ENCODE data around the gene ENO4. TPM values are rescaled to one million over a fixed set of nuclear protein-coding genes. Genes with fewer than 3 reads are reported as not detected.

ENO4 gene
- polyA plus RNA-seq, 4 donors, result 2.6 to 3.6 (median 2.9) TPM

GRCh38 chr10:116909307-116909706 is 60.0 kb downstream of the ENO4 start:
- DNase-seq (ENCODE audit: low read depth in 4 of 4, low spot score in 3 of 4), result no peak

GRCh38 chr10:116910910-116911309 is 61.6 kb downstream of the ENO4 start:
- DNase-seq (ENCODE audit: low read depth in 4 of 4, low spot score in 3 of 4), result no peak

GRCh38 chr10:116912162-116912561 is 62.9 kb downstream of the ENO4 start:
- DNase-seq (ENCODE audit: low read depth in 4 of 4, low spot score in 3 of 4), result no peak

GRCh38 chr10:116913695-116914094 is 64.4 kb downstream of the ENO4 start:
- no peak for DNase-seq (ENCODE audit: low read depth in 4 of 4, low spot score in 3 of 4)

GRCh38 chr10:116915340-116915739 is 66.0 kb downstream of the ENO4 start:
- DNase-seq (ENCODE audit: low read depth in 4 of 4, low spot score in 3 of 4), result no peak

- no peak for DNase-seq (ENCODE audit: low read depth in 4 of 4, low spot score in 3 of 4)
Measured at GRCh38 chr10:116917481-116917880, 68.2 kb downstream of the ENO4 start.

- DNase-seq (ENCODE audit: low read depth in 4 of 4, low spot score in 3 of 4), result no peak
Measured at GRCh38 chr10:116918583-116918982, 69.3 kb downstream of the ENO4 start.

- DNase-seq (ENCODE audit: low read depth in 4 of 4, low spot score in 3 of 4), result no peak
Measured at GRCh38 chr10:116919164-116919563, 69.9 kb downstream of the ENO4 start.

- DNase-seq (ENCODE audit: low read depth in 4 of 4, low spot score in 3 of 4), result no peak
Measured at GRCh38 chr10:116919706-116920105, 70.4 kb downstream of the ENO4 start.

GRCh38 chr10:116925056-116925455 is 75.8 kb downstream of the ENO4 start:
- no peak for DNase-seq (ENCODE audit: low read depth in 4 of 4, low spot score in 3 of 4)

GRCh38 chr10:116926426-116926825 is 77.1 kb downstream of the ENO4 start:
- DNase-seq (ENCODE audit: low read depth in 4 of 4, low spot score in 3 of 4), result no peak

GRCh38 chr10:116931806-116932205 is 82.5 kb downstream of the ENO4 start:
- no peak for DNase-seq (ENCODE audit: low read depth in 4 of 4, low spot score in 3 of 4)

Other genes with a start within 250 kb of the ENO4 start
- gene PNLIPRP2, start 228.5 kb upstream of the ENO4 start, polyA plus RNA-seq (ENCODE audit: insufficient read length in 4 of 4), result under 1 TPM in 1 of 4 donors, not detected in 3; 0.05 TPM
- gene HSPA12A, start 106.9 kb upstream of the ENO4 start, polyA plus RNA-seq (ENCODE audit: insufficient read length in 4 of 4), result 10 to 100 TPM; 32.8 to 49.4 (median 37.5) TPM
- gene SHTN1, start 155.7 kb downstream of the ENO4 start, polyA plus RNA-seq (ENCODE audit: insufficient read length in 4 of 4), result 10 to 100 TPM; 19.8 to 27.8 (median 25.0) TPM

Data from right renal pelvis (tissue), 4 donors.